HepG2 (cell line): ENCODE data around the gene COX14. TPM values are rescaled to one million over a fixed set of nuclear protein-coding genes. Genes with fewer than 3 reads are reported as not detected.
A peak's percentile ranks its signal among the peaks of the same experiment; 100 is the strongest.

ENCODE experiments used
- BATF2 ChIP-seq: sonication (generic); formaldehyde crosslinking; IDR thresholded peaks from 2 replicates; pipeline ENCODE4 v1.8.0; 2022; ENCODE audit warnings: mild to moderate bottlenecking, missing genetic modification reagents, moderate library complexity
- CBX1 ChIP-seq: IDR thresholded peaks from one replicate; pipeline ENCODE4 v1.6.1; 2016; ENCODE audit warnings: antibody characterized with exemption, low read depth
- DMTF1 ChIP-seq: sonication (generic); formaldehyde crosslinking; IDR thresholded peaks from 2 replicates; pipeline ENCODE4 v1.4.0; 2020; ENCODE audit warnings: mild to moderate bottlenecking, missing genetic modification reagents
- DR1 ChIP-seq: sonication (generic); formaldehyde crosslinking; IDR thresholded peaks from 2 replicates; pipeline ENCODE4 v1.8.0; 2021; ENCODE audit warnings: mild to moderate bottlenecking, missing genetic modification reagents, inconsistent platforms
- HDAC6 ChIP-seq: fragments of 200-600 bp; sonication (generic); IDR thresholded peaks from 2 replicates; pipeline ENCODE4 v1.7.0; 2017; ENCODE audit warnings: mild to moderate bottlenecking, antibody characterized with exemption, low read length, low read depth
- HHEX ChIP-seq: IDR thresholded peaks from 2 replicates; pipeline ENCODE4 v1.6.1; 2016; ENCODE audit warnings: control low read depth
- HINFP ChIP-seq: sonication (generic); formaldehyde crosslinking; IDR thresholded peaks from 2 replicates; pipeline ENCODE4 v1.4.0; 2020; ENCODE audit warnings: low read depth, mild to moderate bottlenecking, missing genetic modification reagents
- HMG20B ChIP-seq: conservative IDR thresholded peaks from 2 replicates; pipeline ENCODE4 v1.6.1; 2016; ENCODE audit warnings: missing genetic modification reagents, missing compliant biosample characterization
- HNRNPUL1 ChIP-seq: fragments of 200-400 bp; formaldehyde crosslinking; IDR thresholded peaks from 2 replicates; pipeline ENCODE4 v1.6.1; 2017; ENCODE audit warnings: low read depth, mild to moderate bottlenecking, low read length, moderate library complexity
- HOXA3 ChIP-seq: sonication (generic); formaldehyde crosslinking; IDR thresholded peaks from 2 replicates; pipeline ENCODE4 v1.5.0; 2020; ENCODE audit warnings: missing genetic modification reagents
- POLR2AphosphoS5 ChIP-seq: IDR thresholded peaks from 2 replicates; pipeline ENCODE4 v1.6.1; 2012; ENCODE audit warnings: low read depth, low read length
- RBFOX2 ChIP-seq: fragments of 200-400 bp; formaldehyde crosslinking; IDR thresholded peaks from 2 replicates; pipeline ENCODE4 v1.6.1; 2017; ENCODE audit warnings: low read depth, mild to moderate bottlenecking, low read length
- RORA ChIP-seq: sonication (generic); formaldehyde crosslinking; IDR thresholded peaks from 2 replicates; pipeline ENCODE4 v1.5.0; 2020; ENCODE audit warnings: mild to moderate bottlenecking, missing genetic modification reagents, moderate library complexity
- SPEN ChIP-seq: sonication (generic); formaldehyde crosslinking; IDR thresholded peaks from 2 replicates; pipeline ENCODE4 v1.5.1; 2020; ENCODE audit warnings: low read depth, mild to moderate bottlenecking, missing genetic modification reagents
- TBP ChIP-seq: sonication (generic); formaldehyde crosslinking; IDR thresholded peaks from 2 replicates; pipeline ENCODE4 v1.5.0; 2020; ENCODE audit warnings: missing genetic modification reagents
- ZBTB1 ChIP-seq: sonication (generic); formaldehyde crosslinking; IDR thresholded peaks from 2 replicates; pipeline ENCODE4 v1.4.0; 2020; ENCODE audit warnings: missing genetic modification reagents, borderline replicate concordance
- ZBTB34 ChIP-seq: sonication (generic); formaldehyde crosslinking; IDR thresholded peaks from 2 replicates; pipeline ENCODE4 v1.8.0; 2022; ENCODE audit warnings: mild to moderate bottlenecking, missing genetic modification reagents
- ZC3H4 ChIP-seq: sonication (generic); formaldehyde crosslinking; IDR thresholded peaks from 2 replicates; pipeline ENCODE4 v1.4.0; 2020; ENCODE audit warnings: missing genetic modification reagents, borderline replicate concordance
- ZNF446 ChIP-seq: sonication (generic); formaldehyde crosslinking; IDR thresholded peaks from 2 replicates; pipeline ENCODE4 v1.5.0; 2020; ENCODE audit warnings: mild to moderate bottlenecking, missing genetic modification reagents
- ZNF558 ChIP-seq: sonication (generic); formaldehyde crosslinking; IDR thresholded peaks from 2 replicates; pipeline ENCODE4 v1.9.0; 2022; ENCODE audit warnings: mild to moderate bottlenecking, missing genetic modification reagents, borderline replicate concordance
- ZNF737 ChIP-seq: sonication (generic); formaldehyde crosslinking; IDR thresholded peaks from 2 replicates; pipeline ENCODE4 v1.5.0; 2020; ENCODE audit warnings: missing genetic modification reagents, mild to moderate bottlenecking, borderline replicate concordance
- ZNF775 ChIP-seq: sonication (generic); formaldehyde crosslinking; IDR thresholded peaks from 2 replicates; pipeline ENCODE4 v1.4.0; 2020; ENCODE audit warnings: missing genetic modification reagents, mild to moderate bottlenecking, moderate library complexity, borderline replicate concordance
- ZNF782 ChIP-seq: sonication (generic); formaldehyde crosslinking; IDR thresholded peaks from 2 replicates; pipeline ENCODE4 v1.4.0; 2020; ENCODE audit warnings: missing genetic modification reagents, mild to moderate bottlenecking, borderline replicate concordance
- polyA plus RNA-seq, 8 experiments: library from polyadenylated mRNA; depleted of rRNA in 3 of 8; stranded (reverse) in 7 of 8; unstranded in 1 of 8; fragments of >200 nt; fragmentation: Illumina TruSeq in 4 of 8; extraction: Trizol in 4 of 8; gene quantifications; 2 replicates each; pipeline versions ENCODE4 v1.2.1 to v1.2.3, GENCODE V29; 2011 to 2016; ENCODE audit warnings: low read depth in 4 of 8, missing spikeins in 1 of 8, mixed read lengths in 1 of 8; ENCODE audit not compliant: insufficient read depth in 1 of 8
- total RNA-seq, 5 experiments: library from RNA; depleted of rRNA; stranded (reverse); fragments of >200 nt; fragmentation: Illumina TruSeq; extraction: Trizol; gene quantifications; 2 replicates each; pipeline ENCODE4 v1.2.3, GENCODE V29; 2016; ENCODE audit warnings: low read depth in 1 of 5

Gene COX14
- total and polyA plus RNA-seq, 2 of the 13 experiments (the other 11 are each of a cell fraction or from before 2014, with no cell fraction given) = 53.0 to 71.6 TPM

DNA sequence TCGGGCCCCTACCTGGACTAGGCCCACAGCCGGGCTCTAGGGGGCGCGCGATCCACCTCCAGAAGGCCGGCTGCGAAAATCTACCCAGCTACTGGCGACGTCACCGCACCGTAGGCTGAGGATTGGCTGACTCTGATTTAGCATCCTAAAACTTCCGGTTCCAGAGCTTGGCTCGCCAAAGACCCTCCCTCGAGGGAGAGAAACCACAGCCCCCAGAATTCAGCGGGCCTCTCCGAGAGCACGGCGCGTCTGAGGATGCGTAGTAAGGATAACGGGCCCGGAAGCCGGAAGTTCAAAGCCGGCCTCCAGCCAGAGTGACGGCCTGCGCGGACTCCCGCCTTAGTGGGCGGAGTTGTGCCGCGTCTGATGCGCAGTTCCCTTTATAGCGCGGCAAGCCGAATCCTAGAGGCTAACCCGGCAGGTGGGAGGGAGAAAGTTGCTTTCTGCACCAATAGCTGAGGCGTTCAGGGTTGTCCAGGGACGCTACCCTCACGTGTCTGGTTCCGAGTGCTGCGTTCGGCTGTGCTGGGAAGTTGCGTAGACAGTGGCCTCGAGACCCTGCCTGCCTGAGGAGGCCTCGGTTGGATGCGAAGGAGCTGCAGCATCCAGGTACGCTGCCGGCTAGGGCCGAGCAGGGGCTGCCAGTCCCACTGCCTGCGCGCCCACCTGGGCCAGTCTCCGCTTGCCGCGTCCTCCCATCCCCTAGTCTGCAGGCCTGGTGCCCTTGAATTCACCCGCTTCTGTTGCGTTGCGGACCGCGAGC, at the start of gene COX14 (continued):
- TF ChIP-seq ZC3H4 (no peak), ZBTB34 (peak; percentile 65; the same call in 1 of the 2 replicates), HNRNPUL1 (no peak), TBP (CRISPR knock-in tag) (no peak), ZNF782 (CRISPR knock-in tag) (peak; percentile 87), ZNF558 (CRISPR knock-in tag) (no peak), ZBTB1 (CRISPR knock-in tag) (no peak), POLR2AphosphoS5 (peak; percentile 76), HDAC6 (no peak), DMTF1 (no peak), ZNF775 (CRISPR knock-in tag) (no peak), HHEX (CRISPR knock-in tag) (no peak), RBFOX2 (peak; percentile 89), HINFP (CRISPR knock-in tag) (no peak; the same call in 1 of the 2 replicates), HMG20B (CRISPR knock-in tag) (no peak), HOXA3 (CRISPR knock-in tag) (peak; percentile 77), SPEN (CRISPR knock-in tag) (peak; percentile 48; the same call in 1 of the 2 replicates), DR1 (CRISPR knock-in tag) (peak; percentile 87), BATF2 (no peak), RORA (CRISPR knock-in tag) (no peak), ZNF737 (CRISPR knock-in tag) (0 out of 2 replicates have a peak, but pooled peaks have one; percentile 88), CBX1 (peak; percentile 65), ZNF446 (peak; percentile 95)
